Endothelial cell of umbilical vein (primary cell): Measurements from ENCODE around the gene IFRD2. TPM values are rescaled to one million over a fixed set of nuclear protein-coding genes. Genes with fewer than 3 reads are reported as not detected.

Source experiments
- BruUV-seq: library from RNA; stranded (reverse); fragments of 400-500 nt; replicated peaks from 2 replicates; lab custom pipeline; 2021; lab: Mats Ljungman, UMichigan
- CTCF ChIA-PET: fragments of 300-600, 350-600 bp; sonication (Branson Sonifier 250); formaldehyde crosslinking; loops from one replicate; lab custom pipeline; 2021; ENCODE audit warnings: antibody characterized with exemption, inconsistent platforms; lab: Charles Lee
- POLR2A ChIA-PET: fragments of 300-600, 350-600 bp; sonication (Branson Sonifier 250); formaldehyde crosslinking; loops from one replicate; lab custom pipeline; 2021; ENCODE audit warnings: antibody characterized with exemption, inconsistent platforms; lab: Charles Lee
- DNase-seq: peaks from one replicate; pipeline ENCODE4 v3.0.0-alpha.2; 2011; ENCODE audit warnings: low read depth, low spot score
- FAIRE-seq: peaks from 2 replicates; lab custom pipeline; 2011; peaks lifted over from hg19 to GRCh38; lab: Jason Lieb, UNC
- H2AFZ ChIP-seq: 2 replicates; pipeline ENCODE4 v1.6.0; 2012; ENCODE audit warnings: low read depth, low read length, control low read depth, inconsistent platforms
- H3K27ac ChIP-seq: 2 replicates; pipeline ENCODE4 v1.5.1; 2011; ENCODE audit warnings: low read depth, mild to moderate bottlenecking, control low read depth, low read length, moderate library complexity; ENCODE audit not compliant: insufficient read depth
- H3K27me3 ChIP-seq, 2 experiments: 2 replicates each; pipeline versions ENCODE4 v1.6.0 to v1.6.1; 2011; ENCODE audit warnings: low read length in 2 of 2, mixed read lengths in 1 of 2; ENCODE audit not compliant: control insufficient read depth in 2 of 2, insufficient read depth in 2 of 2
- H3K36me3 ChIP-seq, 2 experiments: 2 replicates in 1 of 2; 3 replicates in 1 of 2; pipeline ENCODE4 v1.5.1; 2011; ENCODE audit warnings: low read length in 2 of 2, mild to moderate bottlenecking in 1 of 2, moderate library complexity in 1 of 2; ENCODE audit not compliant: control insufficient read depth in 2 of 2, insufficient read depth in 2 of 2; ENCODE audit errors: extremely low read depth in 1 of 2
- H3K4me1 ChIP-seq: 3 replicates; pipeline ENCODE4 v1.5.1; 2011; ENCODE audit warnings: mild to moderate bottlenecking, low read length; ENCODE audit not compliant: control insufficient read depth, insufficient read depth; ENCODE audit errors: extremely low read depth
- H3K4me2 ChIP-seq: 2 replicates; pipeline ENCODE4 v1.6.1; 2011; ENCODE audit warnings: low read length, control low read depth, mixed read lengths; ENCODE audit not compliant: insufficient read depth
- H3K4me3 ChIP-seq, 3 experiments: fragments of 200-600 bp in 1 of 3; sonication (generic), shearing (Covaris generic) in 1 of 3; replicated peaks in 1 of 3; 2 replicates each; pipeline ENCODE4 v1.5.1; 2011 to 2016; ENCODE audit warnings: control low read depth in 3 of 3, low read length in 3 of 3, mild to moderate bottlenecking in 2 of 3, inconsistent platforms in 1 of 3, low read depth in 1 of 3, moderate library complexity in 1 of 3; ENCODE audit not compliant: insufficient read depth in 1 of 3
- H3K79me2 ChIP-seq: 2 replicates; pipeline ENCODE4 v1.6.0; 2012; ENCODE audit warnings: low read length, inconsistent platforms; ENCODE audit not compliant: control insufficient read depth, insufficient read depth
- H3K9ac ChIP-seq: replicated peaks from 2 replicates; pipeline ENCODE3; 2011; ENCODE audit warnings: low read length, control low read depth; ENCODE audit not compliant: insufficient read depth; ENCODE audit errors: extremely low read depth
- H3K9me1 ChIP-seq: replicated peaks from 3 replicates; pipeline ENCODE4 v1.6.0; 2011; ENCODE audit warnings: mild to moderate bottlenecking, low read length; ENCODE audit not compliant: control insufficient read depth, insufficient read depth; ENCODE audit errors: extremely low read depth
- H3K9me3 ChIP-seq: replicated peaks from 2 replicates; pipeline ENCODE4 v1.5.1; 2012; ENCODE audit warnings: low read length, inconsistent platforms; ENCODE audit not compliant: control insufficient read depth, insufficient read depth
- H4K20me1 ChIP-seq: replicated peaks from 2 replicates; pipeline ENCODE3; 2011; ENCODE audit warnings: mild to moderate bottlenecking, low read length; ENCODE audit not compliant: control insufficient read depth, insufficient read depth; ENCODE audit errors: extremely low read depth
- EZH2 ChIP-seq: IDR thresholded peaks from 2 replicates; pipeline ENCODE4 v1.6.1; 2012; ENCODE audit warnings: borderline replicate concordance, low read depth, mild to moderate bottlenecking, moderate library complexity, low read length, inconsistent platforms; ENCODE audit not compliant: severe bottlenecking
- FOS ChIP-seq: IDR thresholded peaks from 2 replicates; pipeline ENCODE4 v1.6.1; 2011; ENCODE audit warnings: mild to moderate bottlenecking, low read length, moderate library complexity, borderline replicate concordance; ENCODE audit not compliant: insufficient read depth
- GATA2 ChIP-seq: IDR thresholded peaks from 2 replicates; pipeline ENCODE4 v1.7.0; 2011; ENCODE audit warnings: low read depth, mild to moderate bottlenecking, moderate library complexity, mixed read lengths, low read length; ENCODE audit not compliant: insufficient read length, insufficient read depth
- JUN ChIP-seq: IDR thresholded peaks from 2 replicates; pipeline ENCODE4 v1.6.1; 2011; ENCODE audit warnings: borderline replicate concordance, low read depth; ENCODE audit not compliant: insufficient read length, insufficient read depth
- MAX ChIP-seq: IDR thresholded peaks from 2 replicates; pipeline ENCODE4 v1.6.1; 2011; ENCODE audit not compliant: insufficient read depth, insufficient read length
- MYC ChIP-seq: IDR thresholded peaks from one replicate; pipeline ENCODE4 v1.6.1; 2011; ENCODE audit warnings: mild to moderate bottlenecking, low read depth, low read length
- POLR2A ChIP-seq: IDR thresholded peaks from 2 replicates; pipeline ENCODE4 v1.6.1; 2012; ENCODE audit warnings: low read depth, mild to moderate bottlenecking, control low read depth, low read length
- POLR2AphosphoS5 ChIP-seq: IDR thresholded peaks from 2 replicates; pipeline ENCODE4 v1.6.1; 2012; ENCODE audit warnings: low read depth, mild to moderate bottlenecking, control low read depth, low read length, moderate library complexity; ENCODE audit not compliant: insufficient read depth
- dilution Hi-C: fragments of 300-500 bp; cut with MboI; formaldehyde crosslinking; loops from one replicate; pipeline ENCODE4 v1.15.0; 2019; ENCODE audit warnings: low sequenced_read_pairs; ENCODE audit not compliant: extremely low pct_ligation_motif_present
- intact Hi-C: fragments of 100-400 bp; cut with micrococcal nuclease; formaldehyde crosslinking; loops from one replicate; pipeline ENCODE4 v1.10.0; 2022
- polyA plus RNA-seq, 4 experiments: library from polyadenylated mRNA; depleted of rRNA in 3 of 4; stranded (reverse) in 3 of 4; unstranded in 1 of 4; fragments of >200 nt; gene quantifications; 2 replicates each; pipeline versions ENCODE4 v1.2.1 to v1.2.3, GENCODE V29; 2011 to 2012; ENCODE audit warnings: missing spikeins in 1 of 4
- total RNA-seq: library from RNA; stranded (reverse); gene quantifications from 2 replicates; pipeline ENCODE4 v1.2.3, GENCODE V29; 2021
- TF ChIP-seq, protein P1 (sequence below), 2 donors: IDR thresholded peaks; 1 replicate in 1 of 2; 2 replicates in 1 of 2; pipeline ENCODE4 v1.5.1; 2011; ENCODE audit warnings: low read length in 2 of 2, mild to moderate bottlenecking in 2 of 2, moderate library complexity in 2 of 2, control low read depth in 1 of 2, inconsistent platforms in 1 of 2, low read depth in 1 of 2; ENCODE audit not compliant: insufficient read depth in 1 of 2; ENCODE audit errors: extremely low read depth in 1 of 2

IFRD2 gene
- total and polyA plus RNA-seq, 2 donors (not counting 3 experiments of a cell fraction or from before 2014, with no cell fraction given) = 99.4 to 111 TPM

- intact Hi-C loops (no loop called here), dilution Hi-C loops (no loop called here)
- peaks cover 6% of the 10 kb centered on the region for H3K4me1 ChIP-seq
- CTCF ChIA-PET = no interaction called here
- no peaks in the 10 kb centered on the region for H4K20me1 ChIP-seq
- H3K79me2 ChIP-seq = peaks cover 27% of the 10 kb centered on the region
- BruUV-seq = no TSS peak
- H3K9ac ChIP-seq = no peak overlapping the region
- peaks cover 3 to 35% of the 10 kb centered on the region in 2 experiments for H3K36me3 ChIP-seq
- DNase-seq = no peak
- POLR2A ChIA-PET = no interaction called here
- no peaks in the 10 kb centered on the region for H3K9me1 ChIP-seq
- no peak overlapping the region for H3K4me3 ChIP-seq
- H3K9me3 ChIP-seq = no peaks in the 10 kb centered on the region
- TF ChIP-seq GATA2 (no peak), POLR2A (no peak), MYC (no peak), POLR2AphosphoS5 (no peak), FOS (no peak), EZH2 (no peak), JUN (no peak), MAX (no peak)
- TF ChIP-seq, protein P1, sequence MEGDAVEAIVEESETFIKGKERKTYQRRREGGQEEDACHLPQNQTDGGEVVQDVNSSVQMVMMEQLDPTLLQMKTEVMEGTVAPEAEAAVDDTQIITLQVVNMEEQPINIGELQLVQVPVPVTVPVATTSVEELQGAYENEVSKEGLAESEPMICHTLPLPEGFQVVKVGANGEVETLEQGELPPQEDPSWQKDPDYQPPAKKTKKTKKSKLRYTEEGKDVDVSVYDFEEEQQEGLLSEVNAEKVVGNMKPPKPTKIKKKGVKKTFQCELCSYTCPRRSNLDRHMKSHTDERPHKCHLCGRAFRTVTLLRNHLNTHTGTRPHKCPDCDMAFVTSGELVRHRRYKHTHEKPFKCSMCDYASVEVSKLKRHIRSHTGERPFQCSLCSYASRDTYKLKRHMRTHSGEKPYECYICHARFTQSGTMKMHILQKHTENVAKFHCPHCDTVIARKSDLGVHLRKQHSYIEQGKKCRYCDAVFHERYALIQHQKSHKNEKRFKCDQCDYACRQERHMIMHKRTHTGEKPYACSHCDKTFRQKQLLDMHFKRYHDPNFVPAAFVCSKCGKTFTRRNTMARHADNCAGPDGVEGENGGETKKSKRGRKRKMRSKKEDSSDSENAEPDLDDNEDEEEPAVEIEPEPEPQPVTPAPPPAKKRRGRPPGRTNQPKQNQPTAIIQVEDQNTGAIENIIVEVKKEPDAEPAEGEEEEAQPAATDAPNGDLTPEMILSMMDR (IDR thresholded peaks at IDR 0.05; ENCODE audit: extremely low read depth in 1 of 2, insufficient read depth in 1 of 2, low read depth in 1 of 2, low read length in 2 of 2) = no peak
- no peak overlapping the region for H3K4me2 ChIP-seq
- no peak overlapping the region for H2AFZ ChIP-seq
- H3K27me3 ChIP-seq = no peaks in the 10 kb centered on the region
- H3K27ac ChIP-seq = no peak overlapping the region
- no peak for FAIRE-seq
Observed at GRCh38 chr3:50287262-50287661, 5.0 kb downstream of the IFRD2 start.
